HEK293 (cell line): ENCODE results near the gene LMAN1L.

Experiments
- SALL2 ChIP-seq: fragments of 450-650 bp; formaldehyde crosslinking; IDR thresholded peaks from 2 replicates; pipeline ENCODE4 v1.5.0; 2017; ENCODE audit warnings: missing biosample characterization, mild to moderate bottlenecking, missing genetic modification characterization, borderline replicate concordance
- SP7 ChIP-seq: fragments of 450-650 bp; formaldehyde crosslinking; IDR thresholded peaks from 2 replicates; pipeline ENCODE4 v1.5.1; 2016; ENCODE audit warnings: missing biosample characterization, missing genetic modification characterization
- ZBTB17 ChIP-seq: fragments of 450-650 bp; formaldehyde crosslinking; IDR thresholded peaks from 2 replicates; pipeline ENCODE4 v1.5.1; 2016; ENCODE audit warnings: missing biosample characterization, missing genetic modification characterization
- ZNF214 ChIP-seq: fragments of 450-650 bp; formaldehyde crosslinking; IDR thresholded peaks from 2 replicates; pipeline ENCODE4 v1.5.1; 2017; ENCODE audit warnings: missing biosample characterization, mild to moderate bottlenecking, missing genetic modification characterization, borderline replicate concordance
- ZNF510 ChIP-seq: fragments of 450-650 bp; formaldehyde crosslinking; IDR thresholded peaks from 2 replicates; pipeline ENCODE4 v1.5.1; 2018; ENCODE audit warnings: mild to moderate bottlenecking, missing genetic modification characterization, missing biosample characterization; ENCODE audit not compliant: insufficient replicate concordance
- ZNF792 ChIP-seq: fragments of 450-650 bp; formaldehyde crosslinking; IDR thresholded peaks from 2 replicates; pipeline ENCODE4 v1.5.1; 2016; ENCODE audit warnings: missing biosample characterization, missing genetic modification characterization
- ZNF830 ChIP-seq: fragments of 450-650 bp; IDR thresholded peaks from 2 replicates; pipeline ENCODE4 v1.5.0; 2018; ENCODE audit warnings: missing biosample characterization, missing genetic modification characterization, low read depth, mild to moderate bottlenecking, moderate library complexity
- ZNF837 ChIP-seq: fragments of 450-650 bp; formaldehyde crosslinking; IDR thresholded peaks from 2 replicates; pipeline ENCODE4 v1.5.1; 2016; ENCODE audit warnings: missing biosample characterization, missing genetic modification characterization
- ZNF843 ChIP-seq: fragments of 450-650 bp; formaldehyde crosslinking; IDR thresholded peaks from 2 replicates; pipeline ENCODE4 v1.5.1; 2016; ENCODE audit warnings: missing biosample characterization, missing genetic modification characterization
- TF ChIP-seq, protein P1 (sequence below): fragments of 450-650 bp; formaldehyde crosslinking; optimal IDR thresholded peaks from 2 replicates; pipeline ENCODE3; 2016; ENCODE audit warnings: missing biosample characterization, mild to moderate bottlenecking, missing genetic modification characterization
- TF ChIP-seq, protein P2 (sequence below): fragments of 450-650 bp; formaldehyde crosslinking; IDR thresholded peaks from 2 replicates; pipeline ENCODE4 v1.5.1; 2016; ENCODE audit warnings: missing biosample characterization, missing genetic modification characterization

DNA sequence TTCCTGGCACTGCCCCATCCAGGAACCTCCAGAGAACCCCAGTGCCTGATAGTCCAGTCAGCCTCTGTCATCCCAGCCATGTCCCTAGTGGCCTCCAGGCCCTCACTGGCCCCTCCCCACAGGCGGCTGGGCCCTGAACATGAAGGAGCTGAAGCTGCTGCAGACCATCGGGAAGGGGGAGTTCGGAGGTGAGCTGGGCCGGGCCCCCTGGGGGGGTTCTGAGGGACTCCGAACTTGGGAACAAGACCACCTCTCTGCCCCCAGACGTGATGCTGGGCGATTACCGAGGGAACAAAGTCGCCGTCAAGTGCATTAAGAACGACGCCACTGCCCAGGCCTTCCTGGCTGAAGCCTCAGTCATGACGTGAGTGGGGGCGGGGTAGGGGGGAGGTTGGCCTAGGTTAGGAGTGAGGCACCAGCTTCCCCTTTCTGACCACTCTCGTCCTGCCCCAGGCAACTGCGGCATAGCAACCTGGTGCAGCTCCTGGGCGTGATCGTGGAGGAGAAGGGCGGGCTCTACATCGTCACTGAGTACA is 12.0 kb upstream of the LMAN1L start:
- TF ChIP-seq ZNF837 (tag by site-specific recombination) (no peak), ZNF214 (tag by site-specific recombination) (no peak), SP7 (tag by site-specific recombination) (no peak), ZNF843 (tag by site-specific recombination) (no peak), SALL2 (tag by site-specific recombination) (no peak), ZBTB17 (tag by site-specific recombination) (no peak), ZNF510 (no peak), ZNF792 (tag by site-specific recombination) (no peak), ZNF830 (no peak)
- TF ChIP-seq, protein P1, sequence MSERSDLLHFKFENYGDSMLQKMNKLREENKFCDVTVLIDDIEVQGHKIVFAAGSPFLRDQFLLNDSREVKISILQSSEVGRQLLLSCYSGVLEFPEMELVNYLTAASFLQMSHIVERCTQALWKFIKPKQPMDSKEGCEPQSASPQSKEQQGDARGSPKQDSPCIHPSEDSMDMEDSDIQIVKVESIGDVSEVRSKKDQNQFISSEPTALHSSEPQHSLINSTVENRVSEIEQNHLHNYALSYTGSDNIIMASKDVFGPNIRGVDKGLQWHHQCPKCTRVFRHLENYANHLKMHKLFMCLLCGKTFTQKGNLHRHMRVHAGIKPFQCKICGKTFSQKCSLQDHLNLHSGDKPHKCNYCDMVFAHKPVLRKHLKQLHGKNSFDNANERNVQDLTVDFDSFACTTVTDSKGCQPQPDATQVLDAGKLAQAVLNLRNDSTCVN (tag by site-specific recombination), result no peak
- TF ChIP-seq, protein P2, sequence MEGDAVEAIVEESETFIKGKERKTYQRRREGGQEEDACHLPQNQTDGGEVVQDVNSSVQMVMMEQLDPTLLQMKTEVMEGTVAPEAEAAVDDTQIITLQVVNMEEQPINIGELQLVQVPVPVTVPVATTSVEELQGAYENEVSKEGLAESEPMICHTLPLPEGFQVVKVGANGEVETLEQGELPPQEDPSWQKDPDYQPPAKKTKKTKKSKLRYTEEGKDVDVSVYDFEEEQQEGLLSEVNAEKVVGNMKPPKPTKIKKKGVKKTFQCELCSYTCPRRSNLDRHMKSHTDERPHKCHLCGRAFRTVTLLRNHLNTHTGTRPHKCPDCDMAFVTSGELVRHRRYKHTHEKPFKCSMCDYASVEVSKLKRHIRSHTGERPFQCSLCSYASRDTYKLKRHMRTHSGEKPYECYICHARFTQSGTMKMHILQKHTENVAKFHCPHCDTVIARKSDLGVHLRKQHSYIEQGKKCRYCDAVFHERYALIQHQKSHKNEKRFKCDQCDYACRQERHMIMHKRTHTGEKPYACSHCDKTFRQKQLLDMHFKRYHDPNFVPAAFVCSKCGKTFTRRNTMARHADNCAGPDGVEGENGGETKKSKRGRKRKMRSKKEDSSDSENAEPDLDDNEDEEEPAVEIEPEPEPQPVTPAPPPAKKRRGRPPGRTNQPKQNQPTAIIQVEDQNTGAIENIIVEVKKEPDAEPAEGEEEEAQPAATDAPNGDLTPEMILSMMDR (tag by site-specific recombination), result no peak
